ENCODE results near the gene MEX3A.
A peak's percentile ranks its signal among the peaks of the same experiment; 100 is the strongest.

The MEX3A gene

GRCh38 chr1:156102633-156103511 is 20.6 kb upstream of the MEX3A start:
- DNase-seq (ENCODE audit: low spot score), result no peak

GRCh38 chr1:156101880-156102279 is 19.6 kb upstream of the MEX3A start:
- no peak for DNase-seq (ENCODE audit: low spot score)

DNA sequence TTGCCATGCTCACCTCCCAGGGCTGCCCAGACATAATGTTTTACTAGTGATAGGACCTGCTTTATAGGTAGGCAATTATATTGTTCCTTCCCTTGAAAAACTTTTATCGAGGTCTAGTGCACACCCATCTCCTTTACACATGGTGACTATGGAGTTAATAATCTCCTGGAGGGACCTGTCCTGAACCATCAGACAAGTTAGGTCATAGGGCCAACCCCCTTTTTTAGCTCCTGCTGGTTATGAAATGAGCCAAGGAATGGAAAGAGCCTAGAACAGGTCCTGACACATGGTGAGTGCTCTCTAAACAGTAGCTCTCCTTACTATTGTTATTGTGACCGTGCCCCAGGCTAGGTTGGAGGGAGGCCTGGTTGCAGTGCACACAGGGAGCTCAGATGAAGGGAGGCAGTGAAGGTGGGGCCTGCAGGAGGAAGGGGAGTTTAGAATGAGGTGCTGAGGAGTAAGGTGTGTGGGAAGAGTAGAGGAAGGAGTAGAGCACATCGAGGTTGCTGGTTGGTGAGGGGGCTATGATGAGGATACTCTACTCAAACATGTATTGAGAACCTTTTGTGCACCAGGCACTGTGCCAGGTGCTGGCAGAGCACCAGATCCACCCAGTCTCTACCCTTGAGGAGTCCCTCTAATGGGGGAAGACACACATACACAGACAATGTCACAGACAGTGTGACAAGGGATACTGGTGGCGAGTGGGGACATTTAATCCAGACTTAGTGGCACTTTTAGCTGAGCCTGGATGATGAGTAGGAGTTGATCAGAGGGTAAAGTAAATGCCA is 18.1 kb upstream of the MEX3A start:
- no peak for DNase-seq (ENCODE audit: low spot score)

DNA sequence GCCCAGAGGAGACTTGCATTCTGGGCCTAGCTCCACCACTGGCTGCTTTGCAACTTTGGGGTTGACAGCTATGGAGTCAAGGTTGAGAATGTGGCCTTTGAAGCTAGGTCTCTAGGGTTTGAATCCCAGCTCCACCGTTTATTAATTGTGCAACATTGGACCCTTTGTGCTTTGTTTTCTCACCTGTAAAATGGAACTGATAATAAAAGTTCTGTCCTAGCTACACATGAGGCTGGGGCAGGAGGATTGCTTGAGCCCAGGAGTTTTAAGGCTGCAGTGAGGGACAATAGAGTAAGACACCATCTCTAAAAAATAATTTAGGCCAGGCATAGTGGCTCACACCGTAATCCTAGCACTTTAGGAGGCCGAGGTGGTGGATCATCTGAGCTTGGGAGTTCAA is 17.0 kb upstream of the MEX3A start:
- no peak for DNase-seq (ENCODE audit: low spot score)

DNA sequence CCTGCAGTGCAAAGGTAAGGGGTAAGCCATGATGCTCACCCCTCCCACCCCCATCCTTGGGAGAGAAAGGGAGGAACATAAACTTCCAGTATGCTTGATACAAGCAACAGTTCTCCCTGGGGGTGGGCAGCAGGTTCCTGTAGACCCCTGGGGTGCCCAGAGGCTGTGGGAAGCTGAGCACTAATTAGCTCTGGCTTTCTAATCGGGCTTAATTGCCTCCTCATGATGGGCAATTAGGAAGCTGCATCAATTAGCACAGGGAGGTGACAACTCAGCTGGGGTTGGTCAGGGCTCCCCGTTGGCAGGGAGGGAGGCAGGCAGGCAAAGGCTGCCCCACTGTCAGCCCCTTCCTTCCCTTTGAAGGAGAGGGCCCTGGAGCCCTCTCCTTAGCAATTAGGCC is 16.5 kb upstream of the MEX3A start:
- DNase-seq (ENCODE audit: low spot score), result no peak

GRCh38 chr1:156097499-156098178 is 15.4 kb upstream of the MEX3A start:
- DNase-seq (ENCODE audit: low spot score), result no peak

DNA sequence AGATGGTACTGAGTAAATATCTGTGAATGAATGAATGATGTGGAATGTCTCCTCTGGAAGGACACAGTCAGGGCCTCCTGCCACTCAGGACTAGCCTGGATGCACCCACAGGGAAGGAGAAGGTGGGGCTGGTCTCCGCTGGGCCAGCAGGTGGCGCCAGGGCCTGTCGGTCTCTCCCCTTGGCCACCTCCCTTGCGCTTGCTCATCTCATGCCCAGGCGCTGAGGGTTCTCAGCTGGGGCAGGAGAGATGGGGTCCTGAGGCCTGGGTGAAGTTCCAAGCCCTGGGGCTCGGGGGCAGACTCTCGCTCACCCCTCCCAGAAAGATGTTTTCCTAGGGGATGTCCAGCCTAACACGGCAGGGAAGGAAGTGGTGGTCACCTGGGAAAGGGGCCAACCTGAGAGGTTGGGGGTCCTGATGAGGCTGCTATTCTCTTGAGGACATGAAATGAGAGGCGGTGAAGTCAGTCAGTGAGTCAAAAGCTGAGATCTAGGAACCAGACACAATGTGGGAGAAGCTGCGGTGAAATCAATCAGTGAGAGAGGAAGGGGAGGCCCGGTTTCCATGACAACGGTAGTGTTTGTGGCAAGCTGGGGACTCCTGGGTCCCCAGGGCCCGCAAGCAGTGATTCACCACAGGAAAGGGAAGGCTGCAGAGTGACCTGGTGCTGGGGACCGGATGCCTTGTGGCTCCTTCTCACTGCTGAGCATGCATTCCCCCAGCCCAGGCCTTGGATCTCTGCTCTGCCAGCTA is 14.6 kb upstream of the MEX3A start:
- peak; percentile 90 for DNase-seq (ENCODE audit: low spot score)

- no peak for DNase-seq (ENCODE audit: low spot score)
Measured at GRCh38 chr1:156095906-156096508, 13.7 kb upstream of the MEX3A start.

DNA sequence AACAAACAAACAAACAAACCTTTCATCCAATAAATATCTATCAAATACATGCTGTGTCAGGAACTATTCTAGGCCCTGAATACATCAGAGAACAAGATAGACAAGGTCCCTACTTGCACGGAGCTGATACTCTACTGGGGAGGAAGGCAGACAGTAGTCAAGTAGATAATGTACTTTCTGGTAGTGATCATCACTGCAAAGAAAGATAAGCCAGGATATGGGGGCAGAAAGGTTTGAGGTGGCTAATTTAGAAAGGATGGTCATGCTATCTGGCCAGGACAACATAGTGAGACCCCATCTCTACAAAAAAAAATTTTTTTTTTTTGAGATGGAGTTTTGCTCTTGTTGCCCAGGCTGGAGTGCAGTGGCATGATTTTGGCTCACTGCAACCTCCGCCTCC is 9.3 kb upstream of the MEX3A start:
- DNase-seq (ENCODE audit: low spot score), result no peak

DNA sequence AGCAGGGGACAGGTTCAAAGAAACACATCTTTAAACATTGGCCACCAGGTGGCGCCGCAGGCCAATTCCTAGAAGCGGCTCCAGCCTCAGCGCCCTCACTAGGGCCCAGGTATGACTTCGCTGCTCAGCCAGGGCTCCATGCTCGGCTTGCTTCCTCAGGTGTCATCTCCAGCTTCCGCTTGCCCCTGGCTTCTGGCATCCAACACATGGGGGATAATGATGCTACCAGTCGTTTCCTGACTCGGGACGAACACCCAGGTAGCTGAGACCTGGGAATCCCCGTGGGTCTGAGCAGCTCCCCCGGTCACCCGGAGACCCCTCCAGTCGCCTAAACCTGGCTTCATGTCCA is 8.5 kb upstream of the MEX3A start:
- DNase-seq (ENCODE audit: low spot score), result peak; percentile 76

GRCh38 chr1:156090138-156090839 is 8.0 kb upstream of the MEX3A start:
- no peak for DNase-seq (ENCODE audit: low spot score)

GRCh38 chr1:156089704-156090103 is 7.4 kb upstream of the MEX3A start:
- DNase-seq (ENCODE audit: low spot score), result no peak

DNA sequence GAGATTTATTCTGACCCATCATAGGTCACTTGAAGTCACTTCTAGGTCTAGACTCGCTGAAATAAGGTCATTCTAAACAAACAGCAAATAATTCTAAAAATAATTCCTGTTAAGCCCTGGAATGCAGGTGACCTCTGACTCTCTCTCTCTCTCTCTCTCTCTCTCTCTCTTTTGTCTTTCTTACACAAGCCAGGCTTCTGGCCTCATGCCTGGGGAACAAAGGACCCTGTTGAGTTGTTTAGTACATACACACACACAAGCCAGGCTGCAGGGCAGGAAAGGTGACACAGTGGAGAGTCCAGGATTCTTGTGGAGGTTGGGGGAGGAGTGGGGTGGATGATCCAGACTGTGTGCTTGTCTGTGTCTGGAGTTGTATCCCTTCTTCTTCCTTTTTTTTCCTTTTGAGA is 4.0 kb upstream of the MEX3A start:
- DNase-seq (ENCODE audit: low spot score), result no peak

GRCh38 chr1:156083800-156084790 is 1.8 kb upstream of the MEX3A start:
- no peak for DNase-seq (ENCODE audit: low spot score)

DNA sequence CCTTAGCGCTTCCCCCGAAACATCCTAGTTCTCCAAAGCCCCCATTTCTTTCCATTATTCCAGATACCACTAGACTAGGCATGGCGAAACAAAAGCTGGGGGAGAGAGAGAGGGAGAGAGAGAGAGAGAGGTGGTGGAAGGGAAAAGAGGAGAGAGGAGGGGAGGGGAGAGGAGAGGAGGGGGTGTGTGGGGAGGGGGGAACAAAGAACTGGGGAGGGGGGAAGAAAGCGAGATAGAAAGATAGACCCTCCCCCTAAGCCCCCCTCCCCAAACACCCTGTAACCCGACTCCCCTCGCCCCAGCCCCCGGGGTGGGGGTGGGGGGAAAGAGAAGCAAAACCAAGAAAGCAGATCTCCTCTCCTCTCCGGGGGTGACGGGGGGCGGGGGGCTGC is 352 bp downstream of the MEX3A start:
- no peak for DNase-seq (ENCODE audit: low spot score)

GRCh38 chr1:156081180-156081916 is 917 bp downstream of the MEX3A start:
- DNase-seq (ENCODE audit: low spot score), result no peak

- no peak for DNase-seq (ENCODE audit: low spot score)
Measured at GRCh38 chr1:156080863-156081179, 1.4 kb downstream of the MEX3A start.

GRCh38 chr1:156080241-156080862 is 1.9 kb downstream of the MEX3A start:
- DNase-seq (ENCODE audit: low spot score), result no peak

GRCh38 chr1:156079762-156080161 is 2.5 kb downstream of the MEX3A start:
- no peak for DNase-seq (ENCODE audit: low spot score)

Data from COLO829 (cell line).